HCT116 (cell line): ENCODE results near the gene TBX15. TPM values are rescaled to one million over a fixed set of nuclear protein-coding genes. Genes with fewer than 3 reads are reported as not detected.

ENCODE experiments used
- ATAC-seq: fragments of 200-7000 bp; cut with Tn5 transposase; 2 replicates; pipeline ENCODE4 v1.9.1; 2020; ENCODE audit warnings: mild to moderate bottlenecking, moderate library complexity
- BruUV-seq: library from RNA; stranded (reverse); fragments of 400-500 nt; replicated peaks from 2 replicates; lab custom pipeline; 2021; lab: Mats Ljungman, UMichigan
- CTCF ChIA-PET: fragments of 300-600 bp; sonication (Branson Sonifier 250); formaldehyde crosslinking; loops from one replicate; lab custom pipeline; 2021; ENCODE audit warnings: antibody characterized with exemption; lab: Charles Lee
- POLR2A ChIA-PET: fragments of 300-600, 350-600 bp; sonication (Branson Sonifier 250); formaldehyde crosslinking; loops from one replicate; lab custom pipeline; 2021; ENCODE audit warnings: antibody characterized with exemption; lab: Charles Lee
- RAD21 ChIA-PET, 2 experiments: fragments of 300-600 bp; sonication (Branson Sonifier 250); formaldehyde crosslinking; loops; one replicate each; lab custom pipeline; 2023; ENCODE audit warnings: low total read pairs in 2 of 2; ENCODE audit not compliant: uncharacterized antibody in 2 of 2, unreplicated experiment in 2 of 2, low non-redundant PET in 1 of 2; lab: Charles Lee
- DNase-seq: peaks from one replicate; pipeline ENCODE4 v3.0.0-alpha.2; 2010; ENCODE audit warnings: low read depth, low spot score
- H2AFZ ChIP-seq: fragments of 200-600 bp; shearing (Covaris generic), sonication (generic); 2 replicates; pipeline ENCODE4 v1.6.1; 2017; ENCODE audit warnings: low read depth, mixed run types, mixed read lengths, antibody characterized with exemption, low read length; ENCODE audit not compliant: poor library complexity, severe bottlenecking
- H3K27ac ChIP-seq: 2 replicates; pipeline ENCODE4 v1.5.1; 2012; ENCODE audit warnings: low read depth, low read length
- H3K27me3 ChIP-seq: fragments of 200-600 bp; sonication (generic); 2 replicates; pipeline ENCODE4 v1.6.1; 2016; ENCODE audit warnings: mixed run types, low read length, mixed read lengths; ENCODE audit not compliant: insufficient read depth
- H3K36me3 ChIP-seq, 2 experiments: fragments of 200-500 bp in 1 of 2; fragments of 200-600 bp in 1 of 2; sonication (Bioruptor generic) in 1 of 2; sonication (generic) in 1 of 2; 2 replicates each; pipeline versions ENCODE4 v1.5.1 to v1.6.1; 2014 to 2016; ENCODE audit warnings: low read length in 2 of 2, inconsistent platforms in 1 of 2, mixed read lengths in 1 of 2, mixed run types in 1 of 2; ENCODE audit not compliant: insufficient read depth in 2 of 2, control insufficient read depth in 1 of 2
- H3K4me1 ChIP-seq, 2 experiments: fragments of 200-600 bp in 1 of 2; sonication (generic) in 1 of 2; 2 replicates each; pipeline versions ENCODE4 v1.5.1 to v1.6.1; 2012 to 2017; ENCODE audit warnings: low read length in 2 of 2, inconsistent platforms in 1 of 2, mild to moderate bottlenecking in 1 of 2, mixed read lengths in 1 of 2, mixed run types in 1 of 2, moderate library complexity in 1 of 2; ENCODE audit not compliant: insufficient read depth in 2 of 2, control insufficient read depth in 1 of 2
- H3K4me2 ChIP-seq: fragments of 200-600 bp; sonication (generic); 2 replicates; pipeline ENCODE4 v1.6.1; 2017; ENCODE audit warnings: mixed run types, low read length, mixed read lengths
- H3K4me3 ChIP-seq, 2 experiments: fragments of 200-600 bp in 1 of 2; sonication (generic) in 1 of 2; replicated peaks in 1 of 2; 2 replicates each; pipeline ENCODE4 v1.5.1; 2011 to 2016; ENCODE audit warnings: low read length in 2 of 2, control low read depth in 1 of 2, low read depth in 1 of 2, mild to moderate bottlenecking in 1 of 2, mixed read lengths in 1 of 2, mixed run types in 1 of 2
- H3K79me2 ChIP-seq: fragments of 200-600 bp; sonication (generic); 2 replicates; pipeline ENCODE4 v1.6.1; 2017; ENCODE audit warnings: mild to moderate bottlenecking, mixed run types, low read length, moderate library complexity, mixed read lengths; ENCODE audit not compliant: insufficient read depth
- H3K9ac ChIP-seq: fragments of 200-600 bp; sonication (generic); 2 replicates; pipeline ENCODE4 v1.6.1; 2016; ENCODE audit warnings: low read length, mixed read lengths
- H3K9me2 ChIP-seq: fragments of 200-600 bp; sonication (generic), shearing (Covaris generic); 2 replicates; pipeline ENCODE4 v1.6.1; 2017; ENCODE audit warnings: mixed run types, mild to moderate bottlenecking, moderate library complexity; ENCODE audit not compliant: insufficient read depth
- H3K9me3 ChIP-seq, 2 experiments: fragments of 200-500 bp in 1 of 2; fragments of 200-600 bp in 1 of 2; sonication (Bioruptor generic) in 1 of 2; sonication (generic) in 1 of 2; 2 replicates each; pipeline ENCODE4 v1.6.1; 2014 to 2017; ENCODE audit warnings: low read length in 2 of 2, mixed read lengths in 2 of 2, inconsistent platforms in 1 of 2, low read depth in 1 of 2, mild to moderate bottlenecking in 1 of 2, mixed run types in 1 of 2, moderate library complexity in 1 of 2; ENCODE audit not compliant: control insufficient read depth in 1 of 2, insufficient read depth in 1 of 2
- H4K20me1 ChIP-seq: fragments of 200-600 bp; sonication (generic), shearing (Covaris generic); 2 replicates; pipeline ENCODE4 v1.6.1; 2017; ENCODE audit warnings: mixed run types, mild to moderate bottlenecking, moderate library complexity; ENCODE audit not compliant: insufficient read depth
- EZH2 ChIP-seq: fragments of 200-600 bp; sonication (generic); IDR thresholded peaks from 2 replicates; pipeline ENCODE4 v1.6.1; 2017; ENCODE audit warnings: antibody characterized with exemption, mixed run types
- POLR2AphosphoS5 ChIP-seq: IDR thresholded peaks from 2 replicates; pipeline ENCODE4 v1.6.1; 2011; ENCODE audit warnings: mild to moderate bottlenecking, low read depth, low read length, moderate library complexity
- SIN3A ChIP-seq: IDR thresholded peaks from 2 replicates; pipeline ENCODE4 v1.6.1; 2012; ENCODE audit warnings: low read depth
- SRF ChIP-seq: IDR thresholded peaks from 2 replicates; pipeline ENCODE4 v1.6.1; 2012; ENCODE audit warnings: low read depth
- TCF7L2 ChIP-seq: IDR thresholded peaks from 2 replicates; pipeline ENCODE4 v1.7.0; 2011; ENCODE audit warnings: borderline replicate concordance, inconsistent platforms; ENCODE audit not compliant: insufficient read depth, insufficient read length; ENCODE audit errors: extremely low read depth
- ZFX ChIP-seq: fragments of 450-650 bp; IDR thresholded peaks from 2 replicates; pipeline ENCODE4 v1.6.1; 2017
- ZNF274 ChIP-seq: fragments of 200-500 bp; sonication (Bioruptor generic); IDR thresholded peaks from 2 replicates; pipeline ENCODE4 v1.6.1; 2014; ENCODE audit warnings: mild to moderate bottlenecking, low read depth, low read length, inconsistent platforms
- intact Hi-C: fragments of 100-400 bp; cut with micrococcal nuclease; formaldehyde crosslinking; loops from 2 replicates; pipeline ENCODE4 v1.10.0; 2022
- total RNA-seq: library from RNA; stranded (reverse); gene quantifications from one replicate; pipeline ENCODE4 v1.2.1, GENCODE V29; 2021; ENCODE audit not compliant: unreplicated experiment
- TF ChIP-seq, protein P1 (sequence below): IDR thresholded peaks from 2 replicates; pipeline ENCODE4 v1.6.1; 2011; ENCODE audit warnings: mild to moderate bottlenecking, low read length, moderate library complexity; ENCODE audit not compliant: insufficient replicate concordance; ENCODE audit errors: extremely low read depth
- TF ChIP-seq, protein P2 (sequence below): IDR thresholded peaks from 2 replicates; pipeline ENCODE4 v1.6.1; 2012; ENCODE audit warnings: low read depth

Gene TBX15
- total RNA-seq, 1 experiment from 2014 or later, result not detected

DNA sequence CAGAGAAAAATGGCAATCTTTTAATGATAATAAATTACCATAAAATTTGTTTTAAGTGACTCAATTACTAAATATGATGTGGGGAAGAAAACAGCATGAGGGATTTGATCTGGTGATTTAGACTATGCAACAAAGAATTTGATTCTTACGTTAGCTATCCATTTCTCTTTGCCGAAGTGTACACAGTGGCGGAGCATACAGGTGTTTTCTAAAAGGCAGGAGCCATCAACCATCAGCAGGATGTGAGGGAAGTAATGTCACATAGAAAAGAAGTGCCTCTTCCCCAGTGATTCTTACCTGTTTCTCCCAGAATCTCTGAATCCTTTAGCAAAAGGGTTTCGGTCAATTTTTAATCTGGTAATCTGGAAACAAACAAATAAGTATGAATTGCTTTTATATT lies 74.3 kb downstream of the TBX15 start (continued):
- TF ChIP-seq, protein P1, sequence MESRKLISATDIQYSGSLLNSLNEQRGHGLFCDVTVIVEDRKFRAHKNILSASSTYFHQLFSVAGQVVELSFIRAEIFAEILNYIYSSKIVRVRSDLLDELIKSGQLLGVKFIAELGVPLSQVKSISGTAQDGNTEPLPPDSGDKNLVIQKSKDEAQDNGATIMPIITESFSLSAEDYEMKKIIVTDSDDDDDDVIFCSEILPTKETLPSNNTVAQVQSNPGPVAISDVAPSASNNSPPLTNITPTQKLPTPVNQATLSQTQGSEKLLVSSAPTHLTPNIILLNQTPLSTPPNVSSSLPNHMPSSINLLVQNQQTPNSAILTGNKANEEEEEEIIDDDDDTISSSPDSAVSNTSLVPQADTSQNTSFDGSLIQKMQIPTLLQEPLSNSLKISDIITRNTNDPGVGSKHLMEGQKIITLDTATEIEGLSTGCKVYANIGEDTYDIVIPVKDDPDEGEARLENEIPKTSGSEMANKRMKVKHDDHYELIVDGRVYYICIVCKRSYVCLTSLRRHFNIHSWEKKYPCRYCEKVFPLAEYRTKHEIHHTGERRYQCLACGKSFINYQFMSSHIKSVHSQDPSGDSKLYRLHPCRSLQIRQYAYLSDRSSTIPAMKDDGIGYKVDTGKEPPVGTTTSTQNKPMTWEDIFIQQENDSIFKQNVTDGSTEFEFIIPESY, result no peak
- TF ChIP-seq EZH2 (no peak), SRF (no peak), POLR2AphosphoS5 (no peak), ZFX (no peak)
- TF ChIP-seq, all 23 proteins: peak for 0

DNA sequence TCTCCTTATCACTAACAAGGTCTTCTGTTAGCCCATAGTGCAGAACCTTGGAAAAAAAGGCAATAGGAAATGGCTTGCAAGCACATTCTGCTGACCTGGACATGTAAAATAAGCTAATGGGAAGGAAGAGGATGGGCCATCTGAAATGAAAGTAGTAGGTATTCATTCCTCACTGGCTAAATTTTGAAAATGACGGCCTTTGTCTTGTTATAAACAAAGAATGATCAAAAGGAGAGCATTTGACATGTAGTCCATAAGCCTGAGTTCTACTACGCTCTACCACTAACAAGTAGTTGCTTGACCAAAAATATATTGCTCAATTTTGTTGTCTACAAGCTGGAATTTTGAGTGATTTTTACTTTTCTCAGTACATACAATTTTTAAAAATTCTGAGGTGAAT lies 75.6 kb downstream of the TBX15 start:
- H3K4me3 ChIP-seq, result no peak overlapping the region
- no peak overlapping the region for H3K4me2 ChIP-seq
- no peaks in the 10 kb centered on the region for H3K27me3 ChIP-seq
- no peak overlapping the region for H2AFZ ChIP-seq
- POLR2A ChIA-PET, result no interaction called here
- ATAC-seq (no peak), DNase-seq (no peak)
- no peak overlapping the region for H3K27ac ChIP-seq
- no peaks in the 10 kb centered on the region for H3K4me1 ChIP-seq
- no TSS peak for BruUV-seq
- TF ChIP-seq TCF7L2 (no peak), EZH2 (no peak), SIN3A (no peak), ZNF274 (no peak), SRF (no peak)
- TF ChIP-seq, protein P2, sequence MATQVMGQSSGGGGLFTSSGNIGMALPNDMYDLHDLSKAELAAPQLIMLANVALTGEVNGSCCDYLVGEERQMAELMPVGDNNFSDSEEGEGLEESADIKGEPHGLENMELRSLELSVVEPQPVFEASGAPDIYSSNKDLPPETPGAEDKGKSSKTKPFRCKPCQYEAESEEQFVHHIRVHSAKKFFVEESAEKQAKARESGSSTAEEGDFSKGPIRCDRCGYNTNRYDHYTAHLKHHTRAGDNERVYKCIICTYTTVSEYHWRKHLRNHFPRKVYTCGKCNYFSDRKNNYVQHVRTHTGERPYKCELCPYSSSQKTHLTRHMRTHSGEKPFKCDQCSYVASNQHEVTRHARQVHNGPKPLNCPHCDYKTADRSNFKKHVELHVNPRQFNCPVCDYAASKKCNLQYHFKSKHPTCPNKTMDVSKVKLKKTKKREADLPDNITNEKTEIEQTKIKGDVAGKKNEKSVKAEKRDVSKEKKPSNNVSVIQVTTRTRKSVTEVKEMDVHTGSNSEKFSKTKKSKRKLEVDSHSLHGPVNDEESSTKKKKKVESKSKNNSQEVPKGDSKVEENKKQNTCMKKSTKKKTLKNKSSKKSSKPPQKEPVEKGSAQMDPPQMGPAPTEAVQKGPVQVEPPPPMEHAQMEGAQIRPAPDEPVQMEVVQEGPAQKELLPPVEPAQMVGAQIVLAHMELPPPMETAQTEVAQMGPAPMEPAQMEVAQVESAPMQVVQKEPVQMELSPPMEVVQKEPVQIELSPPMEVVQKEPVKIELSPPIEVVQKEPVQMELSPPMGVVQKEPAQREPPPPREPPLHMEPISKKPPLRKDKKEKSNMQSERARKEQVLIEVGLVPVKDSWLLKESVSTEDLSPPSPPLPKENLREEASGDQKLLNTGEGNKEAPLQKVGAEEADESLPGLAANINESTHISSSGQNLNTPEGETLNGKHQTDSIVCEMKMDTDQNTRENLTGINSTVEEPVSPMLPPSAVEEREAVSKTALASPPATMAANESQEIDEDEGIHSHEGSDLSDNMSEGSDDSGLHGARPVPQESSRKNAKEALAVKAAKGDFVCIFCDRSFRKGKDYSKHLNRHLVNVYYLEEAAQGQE, result no peak
- RAD21 ChIA-PET, result no interaction called here
- CTCF ChIA-PET, result no interaction called here
- H4K20me1 ChIP-seq, result no peaks in the 10 kb centered on the region
- H3K36me3 ChIP-seq, result no peaks in the 10 kb centered on the region
- H3K9me2 ChIP-seq, result no peaks in the 10 kb centered on the region
- intact Hi-C loops, result no loop called here
- no peaks in the 10 kb centered on the region for H3K9me3 ChIP-seq
- no peak overlapping the region for H3K9ac ChIP-seq
- H3K79me2 ChIP-seq, result no peaks in the 10 kb centered on the region
